GM12801 (cell line): ENCODE data around the gene MUC5AC.

Experiments used
- CTCF ChIP-seq: IDR thresholded peaks from one replicate; pipeline ENCODE4 v1.5.1; 2011; ENCODE audit warnings: control low read depth; ENCODE audit not compliant: insufficient read length; ENCODE audit errors: extremely low read depth

Gene MUC5AC

GRCh38 chr11:1196516-1197391 lies 39.0 kb downstream of the MUC5AC start:
- no peak for TF ChIP-seq CTCF

- TF ChIP-seq CTCF = no peak
These were observed 39.7 kb downstream of the MUC5AC start for GRCh38 chr11:1197431-1197885.

- TF ChIP-seq CTCF = no peak
These were observed 40.3 kb downstream of the MUC5AC start for GRCh38 chr11:1197886-1198560.

GRCh38 chr11:1198561-1199240 lies 40.9 kb downstream of the MUC5AC start:
- no peak for TF ChIP-seq CTCF

GRCh38 chr11:1199241-1199750 lies 41.5 kb downstream of the MUC5AC start:
- no peak for TF ChIP-seq CTCF

GRCh38 chr11:1199751-1200610 lies 42.2 kb downstream of the MUC5AC start:
- TF ChIP-seq CTCF = no peak
